ENCODE data around the gene ZNF688.

DNA sequence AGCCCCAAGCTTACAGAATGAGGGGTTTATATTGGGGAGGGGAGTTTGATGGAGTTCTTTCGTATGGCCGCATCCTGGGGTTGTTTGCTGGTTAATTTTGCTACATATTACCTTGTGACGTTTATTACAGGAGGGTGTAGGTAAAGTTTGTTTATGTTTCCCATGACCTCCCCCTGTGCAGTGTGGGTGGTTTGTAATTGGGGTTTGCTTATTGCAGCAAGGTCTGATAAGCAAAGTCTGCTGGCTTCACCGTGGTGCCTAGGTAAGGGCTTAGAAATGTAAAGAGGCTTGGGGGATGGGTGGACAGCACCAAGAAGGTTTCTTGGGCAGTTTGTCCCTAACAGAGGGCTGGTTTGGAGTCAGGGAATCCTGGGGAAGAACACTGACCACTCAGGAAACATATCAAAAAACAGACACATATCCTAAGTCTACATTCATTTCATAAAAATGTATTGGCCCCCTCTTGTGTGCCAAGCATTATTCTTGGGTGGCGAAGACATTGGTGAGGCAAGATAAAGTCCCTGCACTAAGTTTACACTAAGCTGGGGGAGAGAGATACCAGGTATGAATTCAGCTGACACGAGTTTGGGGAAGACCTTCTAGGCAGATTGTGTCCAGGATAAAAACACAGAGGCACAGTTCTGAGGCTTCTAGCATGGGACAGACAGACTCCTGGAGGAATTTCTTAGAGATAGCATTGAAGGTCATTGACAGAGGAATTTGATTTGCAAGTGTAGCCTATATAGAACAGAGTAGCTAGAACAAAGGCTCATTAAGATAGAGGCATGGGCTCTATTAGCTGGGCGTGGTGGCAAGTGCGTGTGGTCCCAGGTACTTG lies 22.9 kb downstream of the ZNF688 start:
- TF ChIP-seq POLR2A (IDR thresholded peaks at IDR 0.05), result no peak
- TF ChIP-seq, protein P1, sequence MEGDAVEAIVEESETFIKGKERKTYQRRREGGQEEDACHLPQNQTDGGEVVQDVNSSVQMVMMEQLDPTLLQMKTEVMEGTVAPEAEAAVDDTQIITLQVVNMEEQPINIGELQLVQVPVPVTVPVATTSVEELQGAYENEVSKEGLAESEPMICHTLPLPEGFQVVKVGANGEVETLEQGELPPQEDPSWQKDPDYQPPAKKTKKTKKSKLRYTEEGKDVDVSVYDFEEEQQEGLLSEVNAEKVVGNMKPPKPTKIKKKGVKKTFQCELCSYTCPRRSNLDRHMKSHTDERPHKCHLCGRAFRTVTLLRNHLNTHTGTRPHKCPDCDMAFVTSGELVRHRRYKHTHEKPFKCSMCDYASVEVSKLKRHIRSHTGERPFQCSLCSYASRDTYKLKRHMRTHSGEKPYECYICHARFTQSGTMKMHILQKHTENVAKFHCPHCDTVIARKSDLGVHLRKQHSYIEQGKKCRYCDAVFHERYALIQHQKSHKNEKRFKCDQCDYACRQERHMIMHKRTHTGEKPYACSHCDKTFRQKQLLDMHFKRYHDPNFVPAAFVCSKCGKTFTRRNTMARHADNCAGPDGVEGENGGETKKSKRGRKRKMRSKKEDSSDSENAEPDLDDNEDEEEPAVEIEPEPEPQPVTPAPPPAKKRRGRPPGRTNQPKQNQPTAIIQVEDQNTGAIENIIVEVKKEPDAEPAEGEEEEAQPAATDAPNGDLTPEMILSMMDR (IDR thresholded peaks at IDR 0.05), result no peak

Measured in right lobe of liver (tissue), 4 donors.